Measurements from ENCODE around the gene GSAP.
"Not testable (repeated sequence)": the region's sequence is repeated elsewhere in the genome, so short reads cannot be mapped to it uniquely, and the experiment has no call there.

The GSAP gene

DNA sequence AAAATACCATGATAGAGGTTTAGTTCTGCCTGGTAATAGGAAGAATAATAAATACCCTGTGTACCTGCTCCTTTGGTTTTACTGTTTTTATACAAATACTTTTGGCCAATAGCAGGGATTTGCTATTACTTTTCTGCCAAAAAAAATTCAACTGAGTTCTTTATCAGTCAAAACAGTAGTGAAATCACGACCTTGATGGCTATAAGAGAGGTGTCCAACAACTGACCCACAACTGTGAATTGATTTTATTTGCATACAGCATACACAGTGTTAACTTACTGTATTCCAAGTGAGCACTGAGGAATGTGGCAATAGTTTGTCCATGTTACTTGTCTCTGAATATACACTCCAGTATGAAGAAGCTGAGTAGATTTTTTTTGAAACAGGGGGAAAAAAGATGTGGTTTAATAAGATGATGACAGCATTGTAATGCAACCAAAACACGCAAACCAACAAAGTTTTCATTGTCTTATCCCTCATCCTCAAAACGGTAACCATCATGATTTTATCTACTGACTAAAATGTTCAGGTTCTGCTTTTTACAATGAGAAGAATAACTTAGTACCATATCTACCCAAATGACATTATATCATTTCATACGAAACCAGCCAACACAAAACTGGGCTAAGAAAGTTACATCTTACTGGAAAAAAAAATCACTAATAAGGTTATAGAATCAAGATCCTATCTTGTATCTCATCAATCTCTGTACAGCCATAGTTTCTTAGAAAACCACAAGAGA lies 63.3 kb downstream of the GSAP start:
- DNase-seq = no peak

DNA sequence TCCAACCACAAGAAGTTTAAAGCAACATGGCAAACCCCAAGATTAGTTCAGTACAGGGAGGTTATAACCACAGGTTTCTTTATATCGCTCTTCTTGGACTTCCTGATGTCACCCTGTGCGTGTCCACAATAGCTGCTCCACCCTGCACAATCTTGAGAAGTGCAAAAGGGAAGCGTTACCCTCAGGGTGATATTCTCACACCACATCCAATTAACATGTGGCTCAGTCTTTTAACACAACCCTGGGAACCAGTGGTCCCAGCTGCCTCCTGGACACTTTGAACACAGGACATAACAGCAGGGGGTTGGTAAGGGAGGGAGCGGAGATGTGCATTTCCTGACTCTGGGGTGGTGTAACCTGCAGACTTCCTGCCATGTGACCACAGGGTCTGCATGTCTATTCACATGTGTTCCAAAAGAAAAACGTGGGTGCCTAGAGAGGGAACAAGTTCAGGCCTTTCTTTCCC lies 64.6 kb downstream of the GSAP start:
- no peak for DNase-seq

DNA sequence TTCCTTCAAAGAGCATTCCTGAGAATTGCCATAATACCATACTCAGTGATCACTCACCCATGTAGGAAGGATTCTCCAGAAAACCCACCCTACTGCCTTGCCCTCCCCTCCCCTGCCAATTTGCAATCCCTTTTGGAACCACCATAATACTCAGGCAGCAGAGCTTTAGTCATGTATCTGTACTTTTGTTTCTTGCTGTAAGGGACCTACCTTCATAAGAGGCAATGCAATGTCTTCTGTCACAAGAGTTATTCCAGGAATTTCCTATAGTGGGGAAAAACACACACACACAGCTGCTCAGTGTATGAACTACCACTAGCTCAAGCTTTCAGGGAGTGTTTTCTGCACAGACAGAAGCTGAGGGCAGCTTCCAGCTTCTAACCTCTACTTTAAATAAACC lies 67.0 kb downstream of the GSAP start:
- no peak for DNase-seq

DNA sequence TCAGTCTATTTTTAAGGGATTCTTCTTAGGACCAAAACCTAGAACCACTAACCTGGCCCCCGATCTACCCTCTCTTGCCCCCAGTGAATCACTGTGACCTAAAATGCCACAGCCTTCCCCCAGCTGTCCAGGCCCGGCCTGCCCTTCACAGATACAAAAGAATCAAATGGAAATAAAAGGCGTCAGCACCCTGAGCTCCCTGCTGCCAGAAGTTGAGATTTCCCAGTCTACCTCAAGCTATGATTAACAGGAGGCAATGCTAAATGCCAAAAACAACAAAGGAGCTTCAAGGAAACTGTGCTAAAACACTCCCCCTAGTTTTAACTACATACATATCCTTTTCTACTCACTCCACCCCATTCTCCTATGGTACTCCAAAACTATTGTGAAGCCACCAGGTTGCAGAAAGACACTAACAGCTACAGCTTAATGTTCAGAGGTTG lies 67.8 kb downstream of the GSAP start:
- DNase-seq = no peak

DNA sequence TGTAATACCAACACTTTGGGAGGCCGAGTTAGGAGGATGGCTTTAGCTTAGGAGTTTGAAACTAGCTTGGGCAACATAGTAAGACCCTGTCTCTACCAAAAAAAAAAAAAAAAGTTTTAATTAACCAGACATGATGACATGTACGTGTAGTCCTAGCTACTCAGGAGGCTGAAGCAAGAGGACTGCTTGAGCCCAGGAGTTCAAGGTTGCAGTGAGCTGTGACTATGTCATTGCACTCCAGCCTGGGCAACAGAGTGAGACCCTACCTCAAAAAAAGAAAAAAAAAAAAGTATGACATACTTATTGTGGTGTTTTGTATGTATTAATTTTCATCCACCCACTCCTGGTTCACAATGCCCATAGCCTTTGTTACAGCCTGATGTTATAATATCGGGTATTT lies 69.7 kb downstream of the GSAP start:
- no peak for DNase-seq

DNA sequence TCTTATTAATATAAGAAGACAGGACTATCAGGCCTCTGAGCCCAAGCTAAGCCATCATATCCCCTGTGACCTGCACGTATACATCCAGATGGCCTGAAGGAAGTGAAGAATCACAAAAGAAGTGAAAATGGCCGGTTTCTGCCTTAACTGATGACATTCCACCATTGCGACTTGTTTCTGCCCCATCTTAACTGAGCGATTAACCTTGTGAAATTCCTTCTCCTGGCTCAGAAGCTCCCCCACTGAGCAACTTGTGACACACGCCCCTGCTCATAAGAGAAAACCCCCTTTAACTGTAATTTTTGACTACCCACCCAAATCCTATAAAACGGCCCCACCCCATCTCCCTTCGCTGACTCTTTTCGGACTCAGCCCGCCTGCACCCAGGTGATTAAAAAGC lies 70.7 kb downstream of the GSAP start:
- DNase-seq = not testable (repeated sequence)

DNA sequence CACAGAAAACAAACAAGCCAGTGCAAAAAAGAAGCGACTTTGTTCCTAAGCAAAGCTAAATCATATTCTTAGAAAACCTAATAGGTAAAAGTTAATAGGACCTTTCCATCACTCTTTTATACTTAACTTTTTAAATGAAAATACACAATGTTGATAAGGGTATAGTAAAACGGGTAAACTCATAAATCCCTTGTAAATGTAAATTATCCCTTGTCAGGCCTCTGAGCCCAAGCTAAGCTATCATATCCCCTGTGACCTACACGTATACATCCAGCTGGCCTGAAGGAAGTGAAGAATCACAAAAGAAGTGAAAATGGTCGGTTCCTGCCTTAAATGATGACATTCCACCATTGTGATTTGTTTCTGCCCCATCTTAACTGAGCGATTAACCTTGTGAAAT lies 76.4 kb downstream of the GSAP start:
- DNase-seq = no peak

DNA sequence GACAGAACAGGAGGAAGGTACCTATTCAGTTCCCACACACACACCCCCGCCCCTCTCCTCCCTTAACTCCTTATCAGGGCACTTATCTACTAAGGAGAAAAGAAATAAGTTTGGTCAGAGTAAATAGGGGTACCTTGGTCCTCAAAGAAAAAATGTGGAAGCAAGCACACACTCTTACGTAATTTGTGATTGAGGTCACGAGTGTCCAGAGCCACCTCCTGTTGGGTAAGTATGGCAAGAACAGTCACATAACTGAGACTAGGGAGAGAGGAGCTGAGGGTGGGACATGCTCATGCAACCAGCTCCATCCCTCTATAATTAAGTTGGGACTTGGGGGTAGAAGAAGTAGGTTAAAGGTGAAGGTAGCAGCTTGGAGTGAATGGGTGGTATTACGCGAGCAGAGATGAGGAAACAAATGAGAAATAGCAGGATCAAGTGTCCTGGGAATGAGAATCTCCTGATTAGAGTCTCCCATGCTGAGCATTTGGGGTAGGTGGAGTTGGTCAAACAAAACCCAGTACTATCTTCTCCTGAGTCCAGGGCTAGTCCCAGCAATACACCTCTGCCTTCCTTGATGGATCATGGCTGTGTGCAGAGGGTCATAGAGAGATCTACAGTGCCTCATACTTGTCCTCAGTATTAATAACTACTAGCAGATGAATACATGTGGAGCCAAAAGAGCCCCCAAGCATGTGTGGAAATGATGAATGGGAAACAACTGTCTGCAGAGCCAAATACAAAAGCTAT lies 77.1 kb downstream of the GSAP start:
- no peak for DNase-seq

DNA sequence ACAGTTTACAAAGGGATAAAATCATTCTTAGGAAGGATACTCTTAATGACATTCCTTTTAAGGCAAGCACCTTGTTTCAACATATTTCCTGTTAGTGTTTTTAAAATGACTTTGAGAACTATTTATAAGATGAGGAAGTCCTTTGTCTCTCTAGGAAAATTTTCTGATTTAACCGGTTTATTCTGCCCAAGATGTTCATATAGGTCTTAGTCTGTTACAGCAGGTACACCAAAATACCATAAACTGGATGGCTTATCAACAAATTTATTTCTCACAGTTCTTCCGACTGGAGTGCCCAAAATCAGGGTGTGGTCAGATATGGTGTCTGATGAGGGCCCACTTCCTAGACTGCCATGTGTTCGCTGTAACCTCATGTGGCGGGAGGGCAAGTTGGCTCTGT lies 77.9 kb downstream of the GSAP start:
- DNase-seq = no peak

DNA sequence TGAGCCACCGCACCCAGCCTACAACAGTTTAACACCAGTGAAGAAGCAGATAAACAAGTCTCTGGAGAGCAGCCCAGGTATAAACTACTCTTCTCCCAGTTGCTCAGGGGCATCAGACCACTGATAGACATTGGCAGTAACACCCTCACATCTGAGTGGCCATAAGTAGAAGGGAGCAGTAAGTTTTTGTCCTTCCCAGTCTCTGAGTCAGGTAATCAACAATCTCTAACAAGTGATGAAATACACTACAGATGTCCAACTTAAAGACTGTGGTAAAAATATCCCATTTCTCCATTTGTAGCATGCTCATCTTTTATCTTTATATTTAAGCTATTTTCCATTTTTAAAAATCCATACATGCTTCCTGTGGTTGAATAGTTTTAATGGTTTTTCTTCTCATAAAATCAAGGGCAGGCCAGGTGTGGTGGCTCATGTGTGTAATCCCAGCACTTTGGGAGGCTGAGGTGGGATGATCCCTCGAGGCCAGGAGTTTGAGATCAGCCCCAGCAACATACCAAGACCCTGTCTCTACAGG lies 78.6 kb downstream of the GSAP start:
- DNase-seq = no peak

DNA sequence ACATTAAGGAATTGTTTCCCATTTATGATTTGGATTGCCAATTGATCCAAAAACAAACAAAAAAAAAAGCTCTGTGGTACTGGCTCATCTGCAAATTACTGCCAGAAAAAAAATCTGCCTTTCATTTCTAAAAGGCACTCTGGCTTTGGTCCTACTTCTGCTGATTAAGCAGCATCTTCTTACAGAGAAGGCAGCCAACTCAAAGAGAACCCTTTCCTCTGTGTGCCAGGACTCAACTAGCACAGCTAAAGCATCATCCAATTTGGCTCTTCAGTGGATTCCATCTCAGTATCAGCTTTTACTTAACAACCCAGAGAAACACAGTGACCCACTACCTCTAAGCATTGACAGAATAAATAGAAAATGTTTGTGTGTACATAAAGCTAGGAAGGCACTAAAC lies 80.6 kb downstream of the GSAP start:
- DNase-seq = no peak

DNA sequence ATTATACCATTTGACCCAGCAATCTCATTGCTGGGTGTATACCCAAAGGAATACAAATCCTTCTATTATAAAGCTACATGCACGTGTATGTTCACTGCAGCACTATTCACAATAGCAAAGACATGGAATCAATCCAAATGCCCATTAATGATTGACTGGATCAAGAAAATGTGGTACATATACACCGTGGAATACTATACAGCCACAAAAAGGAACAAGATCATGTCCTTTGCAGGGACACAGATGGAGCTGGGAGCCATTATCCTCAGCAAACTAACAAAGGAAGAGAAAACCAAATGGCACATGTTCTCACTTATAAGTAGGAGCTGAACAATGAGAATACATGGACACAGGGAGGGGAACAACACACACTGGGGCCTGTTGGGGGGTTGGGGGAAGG lies 82.1 kb downstream of the GSAP start:
- DNase-seq = not testable (repeated sequence)

DNA sequence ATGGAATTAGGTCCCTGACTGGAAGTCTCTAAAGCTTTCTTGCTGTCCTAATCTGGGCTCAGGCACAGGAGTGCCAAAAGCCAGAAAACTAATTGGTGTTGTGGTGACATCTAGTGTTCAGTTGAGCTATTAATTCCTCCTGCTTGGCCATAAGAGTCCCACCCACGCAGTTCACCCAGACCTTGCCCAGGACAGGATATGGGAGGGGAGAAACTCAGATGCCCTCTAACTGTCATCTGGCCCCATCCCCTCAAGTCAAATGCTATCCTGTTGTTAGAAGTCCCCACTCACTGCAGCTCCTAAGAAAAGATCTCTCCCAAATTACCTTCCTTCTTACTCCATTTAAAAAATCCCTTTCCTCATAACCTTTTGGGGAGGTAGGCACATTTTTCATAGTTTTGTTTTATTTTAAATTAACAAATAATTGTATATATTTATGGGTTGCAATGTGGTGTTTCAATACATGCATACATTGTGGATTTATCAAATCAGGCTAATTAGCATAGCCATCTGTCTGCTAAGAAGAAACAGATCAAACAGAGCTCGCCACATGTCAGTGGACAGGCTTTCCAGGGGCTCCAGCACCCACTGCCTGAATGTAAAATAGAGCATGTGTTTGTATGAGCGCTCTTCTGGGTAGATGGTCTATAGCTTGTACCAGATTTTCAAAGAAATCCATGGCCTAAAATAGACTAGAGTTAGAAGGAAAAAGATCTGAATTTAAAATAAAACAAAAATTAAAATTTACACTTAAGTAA lies 84.0 kb downstream of the GSAP start:
- DNase-seq = peak; percentile 87

DNA sequence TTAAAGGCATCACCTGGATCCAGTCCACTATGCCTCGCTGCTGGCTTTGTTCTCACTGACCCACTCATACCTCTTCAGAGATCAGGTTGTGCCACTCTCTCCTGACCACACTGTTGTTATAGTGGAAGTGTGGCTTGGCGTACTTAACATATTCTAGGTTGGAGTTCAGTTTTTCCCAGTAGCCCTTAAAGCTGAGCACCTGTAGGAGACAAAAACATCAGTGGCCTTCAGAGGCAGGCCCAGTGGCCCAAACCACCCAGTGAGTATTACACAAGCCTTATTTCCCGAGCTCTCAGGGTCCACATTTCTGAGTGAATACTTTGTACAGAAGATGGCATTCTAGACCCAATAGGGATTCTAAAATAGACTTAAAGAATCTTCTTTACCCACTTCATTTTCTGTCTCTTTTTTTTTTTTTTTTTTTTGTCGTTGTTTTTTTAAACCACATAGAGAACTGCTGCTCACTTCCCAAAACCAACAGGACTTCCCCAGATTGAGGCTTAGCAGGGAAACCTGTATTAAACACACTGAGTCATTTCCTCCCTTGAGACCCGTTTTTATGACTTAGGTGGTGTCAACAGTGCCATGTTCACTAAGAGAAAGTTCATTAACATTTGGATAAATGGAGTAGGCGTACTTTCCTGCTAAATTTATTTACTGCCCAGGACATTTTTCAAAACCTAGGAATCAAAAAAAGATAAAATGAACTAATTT lies 85.8 kb downstream of the GSAP start:
- no peak for DNase-seq

DNA sequence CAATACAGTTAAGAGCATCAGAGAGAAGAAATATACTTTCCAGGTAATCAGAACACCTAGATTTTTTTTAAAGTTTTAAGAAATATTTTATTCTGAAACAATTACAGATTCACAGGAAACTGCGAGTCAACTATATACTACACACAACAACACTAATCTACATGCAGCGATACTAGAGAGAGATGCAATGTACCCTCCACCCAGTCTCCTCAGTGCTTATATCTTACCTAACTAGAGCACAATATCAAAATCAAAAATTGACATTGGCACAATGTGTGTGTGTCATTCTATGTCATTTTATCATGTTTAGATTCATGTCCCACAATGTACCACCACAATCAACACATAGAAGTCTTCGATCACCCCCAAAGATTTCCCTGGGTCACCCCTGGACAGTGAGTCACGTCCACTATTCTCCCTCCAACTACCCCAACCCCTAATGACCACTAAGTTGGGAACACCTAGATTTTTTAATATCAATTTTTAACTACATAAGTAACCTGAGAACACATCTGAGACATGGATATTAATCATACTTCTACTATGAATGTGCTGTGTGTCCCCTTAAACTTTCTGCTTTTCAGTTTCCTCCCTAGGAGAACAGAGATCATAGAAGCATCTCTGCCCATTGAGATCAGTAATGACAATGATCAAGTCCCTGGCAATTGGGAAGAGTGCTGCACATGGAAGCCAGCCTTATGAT lies 86.5 kb downstream of the GSAP start:
- DNase-seq = no peak

DNA sequence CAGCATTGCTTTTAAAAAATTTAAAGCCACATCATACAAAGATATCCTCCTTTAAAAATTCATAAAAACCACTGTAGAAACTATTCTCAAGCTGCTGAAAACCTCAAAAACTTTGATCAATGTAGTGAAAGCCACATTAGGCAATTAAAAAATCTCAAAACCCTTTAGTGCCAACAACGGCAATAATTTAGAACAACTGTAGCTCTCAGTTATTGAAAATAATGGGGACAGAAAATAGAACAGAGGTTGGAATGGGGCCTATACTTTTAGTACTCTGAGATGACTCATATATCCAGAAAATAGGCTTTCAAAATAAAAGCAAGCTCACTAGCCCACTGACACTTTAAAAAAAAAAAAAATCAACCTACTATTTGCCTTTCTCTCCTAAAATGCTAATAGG lies 87.5 kb downstream of the GSAP start:
- no peak for DNase-seq

DNA sequence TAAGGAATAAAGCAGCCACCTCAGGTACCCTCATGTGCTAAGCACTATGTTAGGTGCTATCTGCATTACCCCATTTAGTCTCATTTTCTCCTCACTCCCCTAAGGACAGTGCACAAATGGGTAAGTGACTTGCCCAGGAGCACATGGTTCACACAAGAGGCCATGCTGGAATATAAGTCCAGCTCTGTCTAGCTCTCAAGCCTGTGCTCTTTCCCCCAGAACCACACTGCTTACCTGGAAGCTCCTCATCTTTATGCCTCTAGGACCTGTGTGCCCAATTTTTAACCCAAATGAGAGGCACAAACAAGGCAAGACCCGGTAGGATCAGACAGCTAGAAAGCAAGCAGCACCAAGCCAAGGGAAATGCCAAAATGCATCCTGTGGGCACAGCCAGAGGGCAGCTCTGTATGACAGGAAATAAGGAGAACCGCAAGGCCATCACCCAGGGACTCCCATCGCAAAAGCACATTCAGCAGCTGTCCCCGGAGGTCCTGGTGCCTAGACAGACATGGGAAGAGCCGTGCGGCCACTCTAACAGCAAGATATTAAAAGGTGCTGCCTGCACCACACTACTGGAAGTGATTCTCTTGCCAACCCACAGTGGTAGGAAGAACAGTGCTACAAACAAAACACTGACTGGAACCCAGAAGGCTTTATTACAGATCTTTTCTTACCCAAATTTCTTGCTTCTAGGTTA lies 88.1 kb downstream of the GSAP start:
- no peak for DNase-seq

DNA sequence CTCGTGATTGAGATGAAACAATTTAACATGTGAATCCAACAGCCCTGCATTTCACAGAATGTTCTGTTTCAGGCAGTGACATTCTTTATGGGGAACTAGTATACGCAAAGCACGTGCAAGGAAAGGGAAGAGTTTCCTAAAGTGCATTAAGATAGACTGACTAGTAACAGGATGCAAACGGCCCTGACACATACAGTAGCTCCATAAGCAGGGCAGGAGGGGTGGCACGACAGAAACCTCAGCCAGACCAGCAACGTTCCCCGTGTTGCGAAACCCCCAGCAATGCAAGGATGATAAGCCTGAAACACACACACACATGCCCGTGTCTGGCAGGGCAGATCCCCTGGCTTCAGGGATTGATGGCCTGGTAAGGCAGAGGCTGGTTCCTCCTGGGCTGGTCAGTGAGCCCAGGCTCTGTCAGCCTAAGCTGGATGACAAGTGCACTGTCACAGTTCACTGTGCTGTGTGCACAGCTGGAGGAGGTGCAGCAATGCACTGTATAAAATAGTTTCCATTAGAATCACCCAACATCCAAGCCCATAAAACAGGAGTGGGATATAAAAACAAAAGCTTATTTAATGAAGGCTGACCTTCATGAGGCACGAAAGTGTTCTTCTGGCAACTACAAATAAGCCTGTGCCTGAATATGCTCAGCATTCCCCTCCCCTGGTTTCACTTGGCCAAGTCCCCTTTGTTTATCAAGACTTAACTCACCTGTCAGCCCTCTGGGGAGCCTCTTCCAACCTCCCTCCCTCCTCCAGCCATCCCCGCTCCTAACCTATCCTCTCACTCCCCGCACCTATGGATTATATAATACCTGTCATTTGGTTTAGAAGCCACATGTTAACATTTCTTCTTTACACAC lies 88.8 kb downstream of the GSAP start:
- no peak for DNase-seq

DNA sequence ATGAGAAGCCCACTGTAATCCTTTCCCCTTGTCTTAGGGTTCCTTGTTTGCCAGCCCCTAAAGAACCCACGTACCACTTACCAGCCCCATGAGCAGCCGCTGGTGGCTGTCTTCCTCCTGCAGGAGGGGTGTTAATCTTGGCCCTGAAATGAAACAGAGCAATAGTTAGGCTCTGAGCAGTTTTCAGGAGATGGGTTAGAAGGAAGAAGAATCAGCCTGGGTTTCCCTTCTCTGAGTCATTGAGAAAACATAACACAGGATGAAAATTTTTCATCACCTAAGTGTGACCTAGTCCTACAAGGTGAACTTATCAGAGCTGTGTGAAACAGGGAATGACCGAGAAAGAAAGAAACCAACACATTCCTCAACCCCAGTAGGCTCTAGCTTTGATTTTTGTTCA lies 90.0 kb downstream of the GSAP start:
- no peak for DNase-seq

DNA sequence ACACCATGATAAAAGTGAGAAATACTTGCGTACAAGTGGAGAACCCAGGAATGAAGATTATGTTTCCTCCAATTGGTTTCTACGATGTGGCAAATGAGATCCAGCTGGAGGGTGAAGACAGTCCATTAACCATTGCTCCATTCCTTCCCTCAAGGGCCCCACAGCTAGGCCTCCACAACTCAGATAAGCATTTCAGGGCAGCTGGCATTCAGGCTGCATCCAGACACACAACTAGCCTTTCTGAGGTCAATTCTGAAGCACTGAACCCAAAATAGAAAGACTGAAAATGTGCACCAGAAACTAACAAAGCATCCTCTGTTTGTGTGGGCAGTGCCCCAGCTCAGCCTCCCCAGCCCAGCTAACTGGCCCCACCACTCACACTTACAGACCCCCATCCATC lies 94.8 kb downstream of the GSAP start:
- DNase-seq = no peak

DNA sequence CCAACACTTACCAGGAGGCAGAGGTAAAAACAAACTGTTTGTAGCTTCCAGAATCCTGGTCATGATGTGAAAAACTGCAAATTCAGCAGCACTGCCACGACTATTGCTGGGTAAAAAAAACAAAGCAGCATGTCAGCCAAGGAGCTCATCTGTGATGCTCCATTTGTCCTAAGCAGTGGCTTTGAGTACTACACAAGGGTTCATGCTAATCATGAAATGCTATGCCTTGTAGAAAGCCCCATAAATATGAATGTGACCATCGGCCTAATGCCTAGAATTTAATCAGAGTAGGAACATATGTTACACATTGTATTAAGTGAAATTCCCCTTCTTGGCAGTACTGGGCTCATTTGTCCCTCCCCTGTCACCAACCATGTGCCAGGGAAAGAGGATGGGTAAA lies 95.4 kb downstream of the GSAP start:
- peak; percentile 19 for DNase-seq
